ENCODE measurements around the gene SEPHS2. TPM values are rescaled to one million over a fixed set of nuclear protein-coding genes. Genes with fewer than 3 reads are reported as not detected.

Gene SEPHS2
- total and polyA plus RNA-seq, 8 donors: 14.8 to 35.4 (median 25.4) TPM

- TF ChIP-seq CTCF (IDR thresholded peaks at IDR 0.05): no peak
- intact Hi-C loops (cut with DNase I): no loop called here
- H3K4me3 ChIP-seq: peak overlapping the region; percentile 59 to 89 (median 76)
- no peaks in the 10 kb centered on the region for H3K27me3 ChIP-seq
- no peaks in the 10 kb centered on the region for H3K9me3 ChIP-seq
- DNase-seq (no peak), ATAC-seq (peak; percentile 1 to 13 (median 12)), FAIRE-seq (no peak)
- peak overlapping the region; percentile 42 to 68 (median 54) for H3K27ac ChIP-seq
- H3K4me1 ChIP-seq: peaks cover 0 to 8% (median 6%) of the 10 kb centered on the region in 3 donors
- H3K36me3 ChIP-seq: peaks cover 0 to 9% (median 0%) of the 10 kb centered on the region in 3 donors
- WGBS, 2 donors: 4 to 6% methylated on average over 30 to 31 of the region's 31 CpGs
Measured at GRCh38 chr16:30394592-30395154, 51.0 kb downstream of the SEPHS2 start.

Other genes starting within 250 kb of the SEPHS2 start
- 10 to 100 TPM in 1 of 6 donors, 1 to 10 TPM in 5; 1.0 to 14.7 (median 4.8) TPM for gene SULT1A3, start 246.6 kb downstream of the SEPHS2 start, total RNA-seq
- 100 to 1,000 TPM in 1 of 2 donors, 10 to 100 TPM in 1; 64.5 to 106 TPM for gene SULT1A3, start 246.6 kb downstream of the SEPHS2 start, polyA plus RNA-seq
- 10 to 100 TPM in 1 of 6 donors, 1 to 10 TPM in 4, under 1 TPM in 1; 0.70 to 14.4 (median 5.3) TPM for gene NPIPB13, start 197.4 kb downstream of the SEPHS2 start, total RNA-seq
- gene NPIPB13, start 197.4 kb downstream of the SEPHS2 start, polyA plus RNA-seq: 1 to 10 TPM; 6.9 to 10.0 TPM
- 10 to 100 TPM; 24.8 to 36.5 (median 29.6) TPM for gene CD2BP2, start 90.6 kb downstream of the SEPHS2 start, total RNA-seq
- 10 to 100 TPM; 29.2 to 34.5 TPM for gene CD2BP2, start 90.6 kb downstream of the SEPHS2 start, polyA plus RNA-seq
- gene TBC1D10B, start 75.4 kb downstream of the SEPHS2 start, total RNA-seq: 10 to 100 TPM; 14.5 to 23.3 (median 15.2) TPM
- 10 to 100 TPM; 26.9 to 28.2 TPM for gene TBC1D10B, start 75.4 kb downstream of the SEPHS2 start, polyA plus RNA-seq
- gene MYL11, start 71.1 kb downstream of the SEPHS2 start, total RNA-seq: under 1 TPM in 3 of 6 donors, not detected in 3; 0.24 to 0.84 (median 0.38) TPM
- gene MYL11, start 71.1 kb downstream of the SEPHS2 start, polyA plus RNA-seq: under 1 TPM; 0.30 to 0.31 TPM
- 1 to 10 TPM in 5 of 6 donors, under 1 TPM in 1; 0.63 to 1.8 (median 1.2) TPM for gene SEPTIN1, start 63.3 kb downstream of the SEPHS2 start, total RNA-seq
- 1 to 10 TPM; 2.1 to 3.3 TPM for gene SEPTIN1, start 63.3 kb downstream of the SEPHS2 start, polyA plus RNA-seq
- 1 to 10 TPM; 4.0 to 6.5 (median 4.6) TPM for gene ZNF48, start 50.5 kb downstream of the SEPHS2 start, total RNA-seq
- 1 to 10 TPM; 3.1 to 5.0 TPM for gene ZNF48, start 50.5 kb downstream of the SEPHS2 start, polyA plus RNA-seq
- 1 to 10 TPM; 1.5 to 5.0 (median 3.1) TPM for gene ZNF771, start 38.3 kb downstream of the SEPHS2 start, total RNA-seq
- gene ZNF771, start 38.3 kb downstream of the SEPHS2 start, polyA plus RNA-seq: 1 to 10 TPM; 3.0 to 3.8 TPM
- 10 to 100 TPM; 12.2 to 20.7 (median 16.6) TPM for gene DCTPP1, start 15.8 kb downstream of the SEPHS2 start, total RNA-seq
- gene DCTPP1, start 15.8 kb downstream of the SEPHS2 start, polyA plus RNA-seq: 10 to 100 TPM; 12.2 to 16.9 TPM
- gene ITGAL, start 26.9 kb upstream of the SEPHS2 start, total RNA-seq: 1 to 10 TPM; 1.1 to 9.1 (median 3.1) TPM
- gene ITGAL, start 26.9 kb upstream of the SEPHS2 start, polyA plus RNA-seq: 1 to 10 TPM in 1 of 2 donors, under 1 TPM in 1; 0.54 to 1.0 TPM
- 10 to 100 TPM; 11.7 to 21.3 (median 13.5) TPM for gene ZNF768, start 80.7 kb upstream of the SEPHS2 start, total RNA-seq
- gene ZNF768, start 80.7 kb upstream of the SEPHS2 start, polyA plus RNA-seq: 10 to 100 TPM; 26.7 to 31.4 TPM
- 1 to 10 TPM; 2.7 to 6.0 (median 4.5) TPM for gene ZNF747, start 89.0 kb upstream of the SEPHS2 start, total RNA-seq
- gene ZNF747, start 89.0 kb upstream of the SEPHS2 start, polyA plus RNA-seq: 1 to 10 TPM; 5.5 to 6.9 TPM
- 1 to 10 TPM; 3.1 to 5.6 (median 4.0) TPM for gene ZNF764, start 112.5 kb upstream of the SEPHS2 start, total RNA-seq
- 1 to 10 TPM; 4.8 to 5.4 TPM for gene ZNF764, start 112.5 kb upstream of the SEPHS2 start, polyA plus RNA-seq
- 10 to 100 TPM in 2 of 6 donors, 1 to 10 TPM in 4; 7.6 to 11.3 (median 9.6) TPM for gene ZNF688, start 125.8 kb upstream of the SEPHS2 start, total RNA-seq
- 10 to 100 TPM; 24.3 to 26.4 TPM for gene ZNF688, start 125.8 kb upstream of the SEPHS2 start, polyA plus RNA-seq
- gene ZNF785, start 139.8 kb upstream of the SEPHS2 start, total RNA-seq: 10 to 100 TPM in 1 of 6 donors, 1 to 10 TPM in 5; 7.1 to 12.1 (median 8.1) TPM
- 1 to 10 TPM; 6.3 to 8.4 TPM for gene ZNF785, start 139.8 kb upstream of the SEPHS2 start, polyA plus RNA-seq
- 1 to 10 TPM; 4.2 to 6.1 (median 5.4) TPM for gene ZNF689, start 164.5 kb upstream of the SEPHS2 start, total RNA-seq
- 1 to 10 TPM; 2.9 to 4.4 TPM for gene ZNF689, start 164.5 kb upstream of the SEPHS2 start, polyA plus RNA-seq
- 10 to 100 TPM; 23.5 to 44.8 (median 26.8) TPM for gene PRR14, start 205.1 kb upstream of the SEPHS2 start, total RNA-seq
- 100 to 1,000 TPM; 120 to 164 TPM for gene PRR14, start 205.1 kb upstream of the SEPHS2 start, polyA plus RNA-seq
- gene FBRS, start 212.6 kb upstream of the SEPHS2 start, total RNA-seq: 10 to 100 TPM; 16.1 to 40.4 (median 21.9) TPM
- gene FBRS, start 212.6 kb upstream of the SEPHS2 start, polyA plus RNA-seq: 10 to 100 TPM; 47.0 to 60.0 TPM

All from pancreas (tissue), 10 donors.